HEK293 (cell line): ENCODE data around the gene BRWD1.
A peak's percentile ranks its signal among the peaks of the same experiment; 100 is the strongest.

Experiments
- BCL11A ChIP-seq: fragments of 450-650 bp; formaldehyde crosslinking; IDR thresholded peaks from 2 replicates; pipeline ENCODE4 v1.5.1; 2016; ENCODE audit warnings: low read depth, missing biosample characterization, missing genetic modification characterization
- GLIS2 ChIP-seq: fragments of 450-650 bp; formaldehyde crosslinking; IDR thresholded peaks from 2 replicates; pipeline ENCODE4 v1.5.1; 2016; ENCODE audit warnings: missing biosample characterization, missing genetic modification characterization
- KLF8 ChIP-seq: fragments of 450-650 bp; formaldehyde crosslinking; IDR thresholded peaks from 2 replicates; pipeline ENCODE4 v1.5.1; 2016; ENCODE audit warnings: missing biosample characterization, missing genetic modification characterization
- PRDM1 ChIP-seq: fragments of 450-650 bp; formaldehyde crosslinking; IDR thresholded peaks from 2 replicates; pipeline ENCODE4; 2016; ENCODE audit warnings: missing biosample characterization, missing genetic modification characterization
- PRDM10 ChIP-seq: fragments of 450-650 bp; formaldehyde crosslinking; IDR thresholded peaks from 2 replicates; pipeline ENCODE4 v1.5.1; 2016; ENCODE audit warnings: missing biosample characterization, missing genetic modification characterization
- ZBTB21 ChIP-seq: fragments of 450-650 bp; formaldehyde crosslinking; IDR thresholded peaks from 2 replicates; pipeline ENCODE4 v1.5.1; 2017; ENCODE audit warnings: missing biosample characterization, missing genetic modification characterization
- ZBTB26 ChIP-seq: fragments of 450-650 bp; formaldehyde crosslinking; optimal IDR thresholded peaks from 2 replicates; pipeline ENCODE3; 2016; ENCODE audit warnings: missing biosample characterization, mild to moderate bottlenecking, missing genetic modification characterization
- ZEB2 ChIP-seq: fragments of 450-650 bp; formaldehyde crosslinking; IDR thresholded peaks from 2 replicates; pipeline ENCODE4 v1.5.1; 2016; ENCODE audit warnings: missing biosample characterization, missing genetic modification characterization
- ZNF138 ChIP-seq: fragments of 450-650 bp; formaldehyde crosslinking; IDR thresholded peaks from 2 replicates; pipeline ENCODE4 v1.5.1; 2016; ENCODE audit warnings: missing biosample characterization, missing genetic modification characterization, borderline replicate concordance
- ZNF169 ChIP-seq: fragments of 450-650 bp; formaldehyde crosslinking; IDR thresholded peaks from 2 replicates; pipeline ENCODE4 v1.5.1; 2016; ENCODE audit warnings: missing biosample characterization, missing genetic modification characterization
- ZNF175 ChIP-seq: fragments of 450-650 bp; formaldehyde crosslinking; IDR thresholded peaks from 2 replicates; pipeline ENCODE4 v1.5.1; 2016; ENCODE audit warnings: missing biosample characterization, missing genetic modification characterization
- ZNF23 ChIP-seq: fragments of 450-650 bp; formaldehyde crosslinking; IDR thresholded peaks from 2 replicates; pipeline ENCODE4 v1.5.1; 2016; ENCODE audit warnings: missing biosample characterization, missing genetic modification characterization, borderline replicate concordance
- ZNF24 ChIP-seq: fragments of 450-650 bp; formaldehyde crosslinking; IDR thresholded peaks from 2 replicates; pipeline ENCODE4 v1.5.1; 2016; ENCODE audit warnings: missing biosample characterization, missing genetic modification characterization
- ZNF302 ChIP-seq: fragments of 450-650 bp; formaldehyde crosslinking; IDR thresholded peaks from 2 replicates; pipeline ENCODE4 v1.5.1; 2016; ENCODE audit warnings: missing biosample characterization, missing genetic modification characterization, low read depth
- ZNF354C ChIP-seq: fragments of 450-650 bp; formaldehyde crosslinking; IDR thresholded peaks from 2 replicates; pipeline ENCODE4 v1.5.1; 2016; ENCODE audit warnings: missing biosample characterization, missing genetic modification characterization, low read depth, borderline replicate concordance
- ZNF549 ChIP-seq: fragments of 450-650 bp; IDR thresholded peaks from 2 replicates; pipeline ENCODE4 v1.5.1; 2018; ENCODE audit warnings: missing biosample characterization, missing genetic modification characterization, mild to moderate bottlenecking, inconsistent platforms, moderate library complexity
- ZNF561 ChIP-seq: fragments of 450-650 bp; IDR thresholded peaks from 2 replicates; pipeline ENCODE4 v1.5.1; 2018; ENCODE audit warnings: missing biosample characterization, missing genetic modification characterization, borderline replicate concordance
- ZNF585B ChIP-seq: fragments of 450-650 bp; formaldehyde crosslinking; IDR thresholded peaks from 2 replicates; pipeline ENCODE4 v1.5.1; 2016; ENCODE audit warnings: missing biosample characterization, missing genetic modification characterization
- ZNF623 ChIP-seq: fragments of 450-650 bp; formaldehyde crosslinking; IDR thresholded peaks from 2 replicates; pipeline ENCODE4 v1.5.1; 2016; ENCODE audit warnings: missing biosample characterization, missing genetic modification characterization
- ZNF785 ChIP-seq: fragments of 450-650 bp; formaldehyde crosslinking; IDR thresholded peaks from 2 replicates; pipeline ENCODE4 v1.5.1; 2016; ENCODE audit warnings: missing biosample characterization, missing genetic modification characterization
- ZNF791 ChIP-seq: fragments of 450-650 bp; formaldehyde crosslinking; IDR thresholded peaks from 2 replicates; pipeline ENCODE4 v1.5.1; 2016; ENCODE audit warnings: missing biosample characterization, missing genetic modification characterization
- TF ChIP-seq, protein P1 (sequence below): fragments of 450-650 bp; formaldehyde crosslinking; IDR thresholded peaks from 2 replicates; pipeline ENCODE4 v1.5.1; 2016; ENCODE audit warnings: missing biosample characterization, missing genetic modification characterization, low read depth
- TF ChIP-seq, protein P2 (sequence below): fragments of 450-650 bp; formaldehyde crosslinking; IDR thresholded peaks from 2 replicates; pipeline ENCODE4 v1.5.1; 2016; ENCODE audit warnings: missing biosample characterization, missing genetic modification characterization
- TF ChIP-seq, protein P3 (sequence below): fragments of 450-650 bp; formaldehyde crosslinking; IDR thresholded peaks from 2 replicates; pipeline ENCODE4 v1.5.1; 2016; ENCODE audit warnings: missing biosample characterization, missing genetic modification characterization
- TF ChIP-seq, protein P4 (sequence below): fragments of 450-650 bp; IDR thresholded peaks from 2 replicates; pipeline ENCODE4 v1.5.1; 2018; ENCODE audit warnings: missing biosample characterization, mild to moderate bottlenecking, missing genetic modification characterization
- TF ChIP-seq, protein P5 (sequence below): fragments of 450-650 bp; formaldehyde crosslinking; IDR thresholded peaks from 2 replicates; pipeline ENCODE4 v1.5.1; 2017; ENCODE audit warnings: missing biosample characterization, mild to moderate bottlenecking, missing genetic modification characterization, moderate library complexity

BRWD1 gene

DNA sequence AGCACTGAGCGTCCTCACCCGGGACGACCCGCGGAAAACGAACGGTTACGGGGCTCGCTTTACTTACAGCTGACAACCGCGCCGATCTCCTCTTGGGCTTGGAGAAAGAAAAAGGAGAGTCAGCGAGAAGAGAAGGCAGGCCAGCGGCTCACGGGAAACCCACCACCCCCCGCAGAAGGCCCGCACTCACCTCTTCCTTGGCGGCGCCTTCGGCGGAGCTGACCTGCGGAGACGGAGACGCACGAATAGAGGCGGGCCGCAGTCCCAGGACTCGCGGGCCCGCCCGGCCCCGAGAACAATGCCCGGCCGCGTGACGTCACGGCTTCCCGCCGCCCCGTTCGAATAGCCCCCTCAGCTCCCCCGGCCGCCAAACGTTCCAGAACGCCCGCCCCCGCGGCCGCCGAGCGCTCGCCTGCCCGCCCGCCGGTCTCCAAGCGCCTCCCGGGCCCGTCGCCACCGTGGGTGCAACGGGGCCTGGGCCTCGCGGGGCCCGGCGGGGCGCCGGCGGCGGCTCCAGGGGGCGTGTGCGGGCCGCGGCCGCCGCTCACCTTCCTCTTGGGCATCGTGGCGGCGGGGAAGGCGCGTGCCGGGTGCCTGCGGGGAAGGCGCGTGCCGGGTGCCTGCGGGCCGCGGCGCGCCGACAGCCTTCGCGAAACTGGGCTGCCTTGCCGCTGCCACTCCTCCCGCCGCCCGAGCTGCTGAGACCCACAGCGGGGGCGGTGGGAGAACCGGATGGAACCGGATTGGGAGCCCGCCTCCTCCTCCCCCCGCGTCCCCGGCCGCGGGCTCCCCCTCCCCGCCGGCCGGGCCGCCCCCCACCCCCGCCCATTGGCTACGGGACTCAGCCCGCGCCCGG, 35.2 kb upstream of the BRWD1 start, which contains the start of gene HMGN1 (continued):
- TF ChIP-seq, protein P1, sequence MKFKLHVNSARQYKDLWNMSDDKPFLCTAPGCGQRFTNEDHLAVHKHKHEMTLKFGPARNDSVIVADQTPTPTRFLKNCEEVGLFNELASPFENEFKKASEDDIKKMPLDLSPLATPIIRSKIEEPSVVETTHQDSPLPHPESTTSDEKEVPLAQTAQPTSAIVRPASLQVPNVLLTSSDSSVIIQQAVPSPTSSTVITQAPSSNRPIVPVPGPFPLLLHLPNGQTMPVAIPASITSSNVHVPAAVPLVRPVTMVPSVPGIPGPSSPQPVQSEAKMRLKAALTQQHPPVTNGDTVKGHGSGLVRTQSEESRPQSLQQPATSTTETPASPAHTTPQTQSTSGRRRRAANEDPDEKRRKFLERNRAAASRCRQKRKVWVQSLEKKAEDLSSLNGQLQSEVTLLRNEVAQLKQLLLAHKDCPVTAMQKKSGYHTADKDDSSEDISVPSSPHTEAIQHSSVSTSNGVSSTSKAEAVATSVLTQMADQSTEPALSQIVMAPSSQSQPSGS (tag by site-specific recombination) = peak; percentile 68
- TF ChIP-seq ZNF302 (tag by site-specific recombination) = no peak
- no peak for TF ChIP-seq ZNF354C (tag by site-specific recombination)
- no peak for TF ChIP-seq ZNF23
- TF ChIP-seq ZNF549 (tag by site-specific recombination) = no peak
- TF ChIP-seq ZNF561 (tag by site-specific recombination) = no peak; the same call in 1 of the 2 replicates
- TF ChIP-seq ZNF623 (tag by site-specific recombination) = no peak
- no peak for TF ChIP-seq ZNF791 (tag by site-specific recombination)
- no peak for TF ChIP-seq ZNF785
- TF ChIP-seq, protein P2, sequence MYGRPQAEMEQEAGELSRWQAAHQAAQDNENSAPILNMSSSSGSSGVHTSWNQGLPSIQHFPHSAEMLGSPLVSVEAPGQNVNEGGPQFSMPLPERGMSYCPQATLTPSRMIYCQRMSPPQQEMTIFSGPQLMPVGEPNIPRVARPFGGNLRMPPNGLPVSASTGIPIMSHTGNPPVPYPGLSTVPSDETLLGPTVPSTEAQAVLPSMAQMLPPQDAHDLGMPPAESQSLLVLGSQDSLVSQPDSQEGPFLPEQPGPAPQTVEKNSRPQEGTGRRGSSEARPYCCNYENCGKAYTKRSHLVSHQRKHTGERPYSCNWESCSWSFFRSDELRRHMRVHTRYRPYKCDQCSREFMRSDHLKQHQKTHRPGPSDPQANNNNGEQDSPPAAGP (tag by site-specific recombination) = no peak
- no peak for TF ChIP-seq ZNF175 (tag by site-specific recombination)
- TF ChIP-seq GLIS2 (tag by site-specific recombination) = no peak; the same call in 1 of the 2 replicates
- TF ChIP-seq ZEB2 = peak; percentile 66; the same call in 1 of the 2 replicates
- no peak for TF ChIP-seq ZNF138 (tag by site-specific recombination)
- TF ChIP-seq, protein P3, sequence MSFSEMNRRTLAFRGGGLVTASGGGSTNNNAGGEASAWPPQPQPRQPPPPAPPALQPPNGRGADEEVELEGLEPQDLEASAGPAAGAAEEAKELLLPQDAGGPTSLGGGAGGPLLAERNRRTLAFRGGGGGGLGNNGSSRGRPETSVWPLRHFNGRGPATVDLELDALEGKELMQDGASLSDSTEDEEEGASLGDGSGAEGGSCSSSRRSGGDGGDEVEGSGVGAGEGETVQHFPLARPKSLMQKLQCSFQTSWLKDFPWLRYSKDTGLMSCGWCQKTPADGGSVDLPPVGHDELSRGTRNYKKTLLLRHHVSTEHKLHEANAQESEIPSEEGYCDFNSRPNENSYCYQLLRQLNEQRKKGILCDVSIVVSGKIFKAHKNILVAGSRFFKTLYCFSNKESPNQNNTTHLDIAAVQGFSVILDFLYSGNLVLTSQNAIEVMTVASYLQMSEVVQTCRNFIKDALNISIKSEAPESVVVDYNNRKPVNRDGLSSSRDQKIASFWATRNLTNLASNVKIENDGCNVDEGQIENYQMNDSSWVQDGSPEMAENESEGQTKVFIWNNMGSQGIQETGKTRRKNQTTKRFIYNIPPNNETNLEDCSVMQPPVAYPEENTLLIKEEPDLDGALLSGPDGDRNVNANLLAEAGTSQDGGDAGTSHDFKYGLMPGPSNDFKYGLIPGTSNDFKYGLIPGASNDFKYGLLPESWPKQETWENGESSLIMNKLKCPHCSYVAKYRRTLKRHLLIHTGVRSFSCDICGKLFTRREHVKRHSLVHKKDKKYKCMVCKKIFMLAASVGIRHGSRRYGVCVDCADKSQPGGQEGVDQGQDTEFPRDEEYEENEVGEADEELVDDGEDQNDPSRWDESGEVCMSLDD (tag by site-specific recombination) = no peak
- TF ChIP-seq, protein P4, sequence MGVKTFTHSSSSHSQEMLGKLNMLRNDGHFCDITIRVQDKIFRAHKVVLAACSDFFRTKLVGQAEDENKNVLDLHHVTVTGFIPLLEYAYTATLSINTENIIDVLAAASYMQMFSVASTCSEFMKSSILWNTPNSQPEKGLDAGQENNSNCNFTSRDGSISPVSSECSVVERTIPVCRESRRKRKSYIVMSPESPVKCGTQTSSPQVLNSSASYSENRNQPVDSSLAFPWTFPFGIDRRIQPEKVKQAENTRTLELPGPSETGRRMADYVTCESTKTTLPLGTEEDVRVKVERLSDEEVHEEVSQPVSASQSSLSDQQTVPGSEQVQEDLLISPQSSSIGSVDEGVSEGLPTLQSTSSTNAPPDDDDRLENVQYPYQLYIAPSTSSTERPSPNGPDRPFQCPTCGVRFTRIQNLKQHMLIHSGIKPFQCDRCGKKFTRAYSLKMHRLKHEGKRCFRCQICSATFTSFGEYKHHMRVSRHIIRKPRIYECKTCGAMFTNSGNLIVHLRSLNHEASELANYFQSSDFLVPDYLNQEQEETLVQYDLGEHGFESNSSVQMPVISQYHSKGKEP = no peak
- no peak for TF ChIP-seq PRDM10 (tag by site-specific recombination)
- no peak for TF ChIP-seq PRDM1 (tag by site-specific recombination)
- TF ChIP-seq ZBTB26 = peak; percentile 84
- no peak for TF ChIP-seq ZNF585B (tag by site-specific recombination)
- peak; percentile 1; the same call in 1 of the 2 replicates for TF ChIP-seq KLF8 (tag by site-specific recombination)
- TF ChIP-seq ZNF169 = no peak
- TF ChIP-seq ZBTB21 (tag by site-specific recombination) = peak; percentile 76
- TF ChIP-seq, protein P5, sequence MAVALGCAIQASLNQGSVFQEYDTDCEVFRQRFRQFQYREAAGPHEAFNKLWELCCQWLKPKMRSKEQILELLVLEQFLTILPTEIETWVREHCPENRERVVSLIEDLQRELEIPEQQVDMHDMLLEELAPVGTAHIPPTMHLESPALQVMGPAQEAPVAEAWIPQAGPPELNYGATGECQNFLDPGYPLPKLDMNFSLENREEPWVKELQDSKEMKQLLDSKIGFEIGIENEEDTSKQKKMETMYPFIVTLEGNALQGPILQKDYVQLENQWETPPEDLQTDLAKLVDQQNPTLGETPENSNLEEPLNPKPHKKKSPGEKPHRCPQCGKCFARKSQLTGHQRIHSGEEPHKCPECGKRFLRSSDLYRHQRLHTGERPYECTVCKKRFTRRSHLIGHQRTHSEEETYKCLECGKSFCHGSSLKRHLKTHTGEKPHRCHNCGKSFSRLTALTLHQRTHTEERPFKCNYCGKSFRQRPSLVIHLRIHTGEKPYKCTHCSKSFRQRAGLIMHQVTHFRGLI (tag by site-specific recombination) = no peak
- no peak for TF ChIP-seq BCL11A (tag by site-specific recombination)
- TF ChIP-seq ZNF24 (tag by site-specific recombination) = no peak
